GM12872 (cell line): ENCODE results near the gene SYT10.

Experiments
- TF ChIP-seq, protein P1 (sequence below): IDR thresholded peaks from 3 replicates; pipeline ENCODE4 v1.5.1; 2011; ENCODE audit warnings: low read depth, mild to moderate bottlenecking, low read length, moderate library complexity; ENCODE audit not compliant: insufficient read depth

Gene SYT10

DNA sequence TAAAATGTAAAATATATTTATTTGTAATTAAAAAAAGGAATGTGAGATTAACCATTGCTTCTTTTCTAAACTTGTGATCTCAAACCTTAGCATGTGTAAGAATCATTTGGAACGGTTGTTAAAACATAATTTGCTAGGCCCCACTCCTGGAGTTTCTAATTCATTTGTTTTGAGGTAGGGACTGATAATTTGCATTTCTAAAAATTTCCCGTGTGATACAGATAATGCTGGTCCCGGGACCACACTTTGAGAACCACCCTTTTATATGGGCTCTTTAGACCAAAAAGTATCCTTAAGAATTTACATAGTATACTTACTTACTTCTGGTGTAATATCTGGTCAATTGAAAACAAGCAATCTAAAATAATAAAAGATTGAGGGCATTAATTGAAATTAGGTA lies 10.9 kb upstream of the SYT10 start:
- TF ChIP-seq, protein P1, sequence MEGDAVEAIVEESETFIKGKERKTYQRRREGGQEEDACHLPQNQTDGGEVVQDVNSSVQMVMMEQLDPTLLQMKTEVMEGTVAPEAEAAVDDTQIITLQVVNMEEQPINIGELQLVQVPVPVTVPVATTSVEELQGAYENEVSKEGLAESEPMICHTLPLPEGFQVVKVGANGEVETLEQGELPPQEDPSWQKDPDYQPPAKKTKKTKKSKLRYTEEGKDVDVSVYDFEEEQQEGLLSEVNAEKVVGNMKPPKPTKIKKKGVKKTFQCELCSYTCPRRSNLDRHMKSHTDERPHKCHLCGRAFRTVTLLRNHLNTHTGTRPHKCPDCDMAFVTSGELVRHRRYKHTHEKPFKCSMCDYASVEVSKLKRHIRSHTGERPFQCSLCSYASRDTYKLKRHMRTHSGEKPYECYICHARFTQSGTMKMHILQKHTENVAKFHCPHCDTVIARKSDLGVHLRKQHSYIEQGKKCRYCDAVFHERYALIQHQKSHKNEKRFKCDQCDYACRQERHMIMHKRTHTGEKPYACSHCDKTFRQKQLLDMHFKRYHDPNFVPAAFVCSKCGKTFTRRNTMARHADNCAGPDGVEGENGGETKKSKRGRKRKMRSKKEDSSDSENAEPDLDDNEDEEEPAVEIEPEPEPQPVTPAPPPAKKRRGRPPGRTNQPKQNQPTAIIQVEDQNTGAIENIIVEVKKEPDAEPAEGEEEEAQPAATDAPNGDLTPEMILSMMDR, result no peak

DNA sequence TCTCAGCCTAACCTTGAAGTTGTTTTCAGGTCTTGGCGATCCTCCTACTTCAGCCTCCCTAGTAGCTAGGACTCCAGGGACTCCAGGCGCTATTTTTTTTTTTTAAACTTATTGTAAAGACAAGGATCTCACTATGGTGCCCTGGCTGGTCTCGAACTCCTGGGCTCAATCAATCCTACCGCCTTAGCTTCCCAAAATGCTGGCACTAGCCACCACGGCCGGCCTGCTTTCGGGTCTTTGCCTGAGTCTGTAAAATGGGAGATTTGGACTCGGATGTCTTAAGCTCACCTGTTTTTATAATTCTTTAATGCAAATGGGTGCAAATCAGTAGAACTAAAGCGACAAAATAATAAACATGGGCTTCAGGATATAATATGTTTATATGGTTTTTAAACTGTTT lies 858 bp upstream of the SYT10 start:
- TF ChIP-seq, protein P1, result no peak

DNA sequence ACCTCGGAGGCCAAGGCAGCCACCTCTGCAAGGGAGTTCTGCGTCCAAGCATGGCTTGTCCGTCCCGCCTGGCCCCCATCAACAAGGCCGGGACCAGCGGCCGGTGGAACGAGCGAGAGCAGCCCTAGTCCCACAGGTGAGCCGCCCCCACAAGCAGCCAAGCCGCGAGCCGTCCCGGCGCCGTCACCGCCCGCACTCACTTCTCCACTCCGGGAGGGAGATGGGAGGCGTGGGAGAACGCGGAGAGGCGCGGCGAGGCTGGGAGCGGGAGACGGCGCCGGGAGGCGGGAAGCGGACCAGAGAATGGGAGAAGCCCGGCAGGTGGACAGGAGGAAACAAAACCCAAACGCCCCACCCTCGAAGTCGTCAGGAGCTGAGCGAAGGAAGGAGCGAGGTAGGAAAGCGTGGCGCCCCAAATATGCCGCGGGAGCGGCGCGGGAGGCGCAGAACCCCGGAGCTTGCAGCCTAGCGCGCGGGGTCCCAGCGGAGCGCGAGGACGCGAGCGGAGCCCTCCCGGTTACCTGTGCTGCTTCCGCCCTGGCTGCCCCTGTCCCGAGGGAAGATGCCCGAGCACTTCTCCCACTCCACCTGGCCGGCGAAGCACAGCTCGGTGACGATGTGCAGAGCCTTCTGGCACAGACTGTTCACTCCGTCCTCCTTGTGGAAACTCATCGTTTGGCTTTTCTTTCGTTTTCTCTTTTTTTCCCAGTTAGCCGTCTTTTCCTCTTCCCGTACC lies 600 bp downstream of the SYT10 start:
- TF ChIP-seq, protein P1, result no peak

DNA sequence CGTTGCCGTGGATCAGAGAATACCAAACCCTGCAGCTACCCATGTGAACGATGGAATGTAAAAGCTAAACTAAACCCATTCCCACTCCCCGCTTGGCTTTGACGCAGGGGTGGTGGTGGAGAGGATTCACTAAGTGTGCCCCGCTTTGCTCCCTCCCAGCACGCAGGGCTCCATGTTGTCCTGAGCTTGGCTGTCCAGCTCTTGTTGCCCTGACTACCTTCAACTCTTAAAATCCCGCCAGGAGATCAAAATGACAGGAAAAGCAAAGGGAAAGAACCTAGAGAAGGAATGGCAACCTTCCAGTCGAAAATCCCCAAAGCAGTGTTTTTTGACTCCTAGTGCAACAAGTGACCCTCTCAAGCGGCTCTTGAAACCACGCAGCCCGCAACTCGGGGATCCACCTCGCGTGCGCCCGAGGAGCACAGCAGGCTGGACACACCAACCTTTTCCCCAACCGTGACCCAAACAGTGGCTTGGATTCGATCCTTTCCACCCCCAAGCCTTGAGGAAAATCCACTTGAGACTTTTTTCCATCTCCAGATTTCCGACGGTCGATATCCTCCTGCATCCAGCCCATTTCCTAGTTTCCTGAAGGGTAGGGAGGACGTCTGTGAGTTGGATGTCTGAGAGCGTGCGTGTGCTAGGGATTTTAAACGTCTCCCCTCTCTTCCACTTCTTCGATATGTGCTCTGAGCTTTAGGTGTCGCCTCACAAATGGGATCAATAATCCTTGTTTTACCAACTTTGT lies 1.4 kb downstream of the SYT10 start:
- TF ChIP-seq, protein P1, result no peak

DNA sequence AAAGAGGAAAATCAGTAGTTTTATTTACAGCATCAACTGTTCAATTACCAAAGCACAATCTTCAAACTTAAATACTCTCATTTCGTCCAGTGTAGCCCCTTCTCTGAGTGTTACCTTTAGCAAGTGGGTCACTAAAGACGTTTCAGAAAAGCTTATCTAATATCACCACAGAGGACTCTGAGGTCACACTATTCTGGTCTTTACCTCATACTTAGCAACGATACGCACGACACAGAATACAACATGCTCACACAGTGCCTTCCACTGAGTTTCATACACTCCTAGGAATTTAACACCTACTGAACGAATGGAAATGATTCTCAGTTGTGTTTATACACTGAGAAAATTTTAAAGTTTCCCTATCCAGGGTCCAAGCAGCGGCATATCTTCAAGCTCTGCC lies 2.0 kb downstream of the SYT10 start:
- TF ChIP-seq, protein P1, result no peak

DNA sequence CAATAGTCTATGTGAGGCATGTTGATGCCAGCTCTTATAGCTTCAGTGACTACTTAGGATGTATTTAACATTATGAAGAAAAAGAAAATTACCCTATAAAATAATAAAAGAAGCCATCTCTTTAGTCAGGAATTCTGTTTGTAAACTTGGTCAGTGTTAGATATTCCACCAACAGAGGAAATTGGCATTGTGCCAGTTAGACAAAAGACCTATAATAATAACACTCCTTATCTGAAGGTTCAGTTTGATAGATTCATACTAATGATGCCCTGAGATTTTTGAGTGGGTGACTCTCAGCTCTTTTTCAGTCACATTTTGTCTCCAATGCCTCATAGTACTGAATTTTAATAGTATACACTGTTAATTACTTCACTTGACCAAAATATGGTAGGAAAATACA lies 6.6 kb downstream of the SYT10 start:
- TF ChIP-seq, protein P1, result no peak

DNA sequence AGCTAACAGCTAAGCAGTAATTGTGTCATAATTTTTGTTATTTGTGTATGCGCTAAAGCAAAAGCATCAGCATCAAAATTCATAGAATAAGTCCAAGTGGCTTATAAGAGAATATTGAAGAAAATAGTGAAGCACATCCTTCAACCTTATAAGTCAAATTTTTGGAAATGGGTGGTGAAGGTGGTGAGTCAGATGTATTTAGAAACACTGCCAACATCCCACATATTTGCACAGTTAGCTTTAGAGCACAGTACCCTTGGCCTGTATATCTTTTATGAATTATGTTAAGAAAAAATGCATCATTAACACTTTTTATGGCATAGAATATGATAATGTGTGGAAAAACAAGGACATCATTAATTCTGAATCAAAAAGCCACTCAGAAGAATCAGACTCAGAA lies 8.0 kb downstream of the SYT10 start:
- TF ChIP-seq, protein P1, result no peak
